ENCODE data around the gene DDIT3.

DNA sequence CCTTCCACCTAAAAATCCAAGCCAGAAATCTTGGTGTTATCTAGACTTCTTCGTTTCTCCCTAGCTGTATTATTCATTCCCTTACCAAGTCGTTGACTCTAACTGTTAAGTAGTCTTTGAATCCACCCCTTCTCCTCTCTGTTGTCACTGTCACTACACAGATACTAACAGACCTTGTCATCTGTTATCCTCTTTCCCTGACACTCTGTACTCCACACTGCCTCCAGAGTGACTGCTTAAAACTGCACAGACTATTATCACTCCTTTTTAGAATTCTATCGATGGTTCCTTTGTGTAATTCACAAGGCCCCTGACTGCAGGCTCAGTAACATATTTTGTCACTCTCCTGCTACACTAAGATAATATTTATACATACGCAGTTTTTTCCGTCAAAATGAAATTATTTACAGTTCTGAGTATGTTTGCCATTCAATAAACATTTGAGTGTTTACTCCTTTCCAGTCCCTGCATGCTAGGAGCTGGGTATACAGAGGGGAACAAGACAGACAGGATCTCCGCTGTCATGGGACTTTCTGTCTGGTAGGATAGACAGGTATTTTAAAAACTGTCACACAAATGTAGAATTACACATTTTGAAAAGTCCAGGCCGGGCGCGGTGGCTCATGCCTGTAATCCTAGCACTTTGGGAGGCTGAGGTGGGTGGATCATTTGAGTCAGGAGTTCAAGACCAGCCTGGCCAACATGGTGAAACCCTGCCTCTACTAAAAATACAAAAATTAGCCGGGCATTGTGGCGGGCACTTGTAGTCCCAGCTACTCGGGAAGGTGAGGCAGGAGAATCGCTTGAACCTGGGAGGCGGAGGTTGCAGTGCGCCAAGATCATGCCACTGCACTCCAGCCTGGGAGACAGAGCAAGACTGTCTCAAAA is 28.7 kb downstream of the DDIT3 start:
- TF ChIP-seq EZH2 (IDR thresholded peaks at IDR 0.05; ENCODE audit: insufficient read depth, poor library complexity, severe bottlenecking) (no peak), EZH2phosphoT487 (IDR thresholded peaks at IDR 0.05; ENCODE audit: insufficient read depth, low read depth) (no peak)

Measured in GM23248 (cell line).